Left cardiac atrium (tissue), 4 donors: Measurements from ENCODE around the gene NABP2. TPM values are rescaled to one million over a fixed set of nuclear protein-coding genes. Genes with fewer than 3 reads are reported as not detected.
A peak's percentile ranks its signal among the peaks of the same experiment; 100 is the strongest.

ENCODE experiments used
- ATAC-seq, 2 donors: fragments of 200-7000 bp; cut with Tn5 transposase; one replicate each; pipeline ENCODE4 v1.9.1; 2020; ENCODE audit warnings: mild to moderate bottlenecking in 2 of 2, moderate library complexity in 2 of 2
- DNase-seq: peaks from one replicate; pipeline ENCODE4 v3.0.0-alpha.2; 2020
- intact Hi-C, 2 donors: fragments of 100-400 bp; cut with DNase I; formaldehyde crosslinking; loops; one replicate each; pipeline versions ENCODE4 v1.14.1 to v1.15.1; 2022 to 2023
- total RNA-seq, 2 donors: library from RNA; stranded (reverse); fragmentation: NEBNext Ultra II Directional; extraction: Animal tissue kit (Norgen Biotek cat#: 25700); gene quantifications; one replicate each; pipeline ENCODE4 v1.2.1, GENCODE V29; 2021
- donor health status: DM: no; HTN: yes; CAD: no.
- donor health status: DM: no; HTN: yes; CAD: no; lungs with severe emphysema.
- donor health status: DM: yes; HTN: yes; CAD: no.
- donor health status: Dilated cardiomyopathy.

The NABP2 gene
- total RNA-seq, 2 donors from 2014 or later = 19.4 to 21.7 TPM

- ATAC-seq = no peak
- DNase-seq = no peak
- intact Hi-C loops = no loop called here
These were observed 10.7 kb downstream of the NABP2 start for GRCh38 chr12:56234746-56235436.

- DNase-seq (no peak), ATAC-seq (no peak)
- intact Hi-C loops = no loop called here
These were observed 11.9 kb downstream of the NABP2 start for GRCh38 chr12:56236091-56236490.

- peak in 1 of 2 donors; percentile 3 for ATAC-seq
- DNase-seq = no peak
- intact Hi-C loops = no loop called here
These were observed 12.8 kb downstream of the NABP2 start for GRCh38 chr12:56236985-56237384.

- intact Hi-C loops = no loop called here
- ATAC-seq (no peak), DNase-seq (no peak)
These were observed 13.4 kb downstream of the NABP2 start for GRCh38 chr12:56237552-56237951.

- intact Hi-C loops = no loop called here
- no peak for DNase-seq
- ATAC-seq = no peak
These were observed 17.5 kb downstream of the NABP2 start for GRCh38 chr12:56241424-56242303.

GRCh38 chr12:56242986-56243385 lies 18.8 kb downstream of the NABP2 start:
- ATAC-seq (no peak), DNase-seq (no peak)

GRCh38 chr12:56243731-56244181 lies 19.6 kb downstream of the NABP2 start:
- ATAC-seq (peak; percentile 14 to 62), DNase-seq (no peak)
- intact Hi-C loops = no loop called here

More at GRCh38 chr12:56242986-56243385, 18.8 kb downstream of the NABP2 start:
- intact Hi-C loops = no loop called here

- ATAC-seq (no peak), DNase-seq (no peak)
These were observed 20.4 kb downstream of the NABP2 start for GRCh38 chr12:56244494-56244893.

GRCh38 chr12:56247923-56248322 lies 23.8 kb downstream of the NABP2 start:
- DNase-seq (no peak), ATAC-seq (no peak)
- intact Hi-C loops = no loop called here

More at GRCh38 chr12:56244494-56244893, 20.4 kb downstream of the NABP2 start:
- intact Hi-C loops = no loop called here

- ATAC-seq (no peak), DNase-seq (no peak)
- intact Hi-C loops = no loop called here
These were observed 24.6 kb downstream of the NABP2 start for GRCh38 chr12:56248711-56249110.

GRCh38 chr12:56252649-56253048 lies 28.5 kb downstream of the NABP2 start:
- ATAC-seq (no peak), DNase-seq (no peak)
- intact Hi-C loops = no loop called here

GRCh38 chr12:56253091-56253490 lies 28.9 kb downstream of the NABP2 start:
- DNase-seq (no peak), ATAC-seq (no peak)
- intact Hi-C loops = no loop called here

- ATAC-seq (no peak), DNase-seq (no peak)
- intact Hi-C loops = no loop called here
These were observed 31.5 kb downstream of the NABP2 start for GRCh38 chr12:56255671-56256070.

- intact Hi-C loops = no loop called here
- ATAC-seq (peak in 1 of 2 donors; percentile 9), DNase-seq (peak; percentile 40)
These were observed 32.3 kb downstream of the NABP2 start for GRCh38 chr12:56256326-56256960.

- intact Hi-C loops = no loop called here
- no peak for ATAC-seq
- DNase-seq = no peak
These were observed 32.9 kb downstream of the NABP2 start for GRCh38 chr12:56257071-56257470.

- ATAC-seq (peak; percentile 12 to 15), DNase-seq (no peak)
- intact Hi-C loops = no loop called here
These were observed 33.4 kb downstream of the NABP2 start for GRCh38 chr12:56257491-56258067.

- DNase-seq (peak; percentile 80), ATAC-seq (peak; percentile 96 to 97)
- intact Hi-C loops = no loop called here
These were observed 34.1 kb downstream of the NABP2 start, which contains the start of gene ANKRD52 for GRCh38 chr12:56258068-56258819. Gene ANKRD52, minus strand, starts transcription at chr12:56258384. Its CDS starts 115 bp downstream, at chr12:56258269.

- intact Hi-C loops = no loop called here
- DNase-seq (no peak), ATAC-seq (no peak)
These were observed 34.7 kb downstream of the NABP2 start for GRCh38 chr12:56258820-56259183.

- intact Hi-C loops = no loop called here
- DNase-seq (no peak), ATAC-seq (no peak)
These were observed 36.2 kb downstream of the NABP2 start for GRCh38 chr12:56260380-56260779.
